Psoas muscle (tissue), 8 donors: Measurements from ENCODE around the gene NUP188. TPM values are rescaled to one million over a fixed set of nuclear protein-coding genes. Genes with fewer than 3 reads are reported as not detected.

Source experiments
- ATAC-seq, 4 donors: fragments of 200-7000 bp; cut with Tn5 transposase; one replicate each; pipeline ENCODE4 v1.9.1; 2020; ENCODE audit warnings: moderate library complexity in 3 of 4, mild to moderate bottlenecking in 2 of 4
- DNase-seq, 2 donors: peaks; one replicate each; pipeline ENCODE4 v3.0.0-alpha.2; 2020
- H3K27ac ChIP-seq: fragments of 200-600 bp; one replicate; pipeline ENCODE4 v1.8.0; 2022
- H3K27me3 ChIP-seq, 3 donors: fragments of 200-600 bp in 1 of 3; one replicate each; pipeline versions ENCODE4 v1.6.1 to v1.8.0; 2013 to 2022; ENCODE audit warnings: low read length in 2 of 3, mild to moderate bottlenecking in 2 of 3, moderate library complexity in 1 of 3; ENCODE audit not compliant: insufficient read depth in 3 of 3
- H3K36me3 ChIP-seq, 2 donors: fragments of 200-600 bp in 1 of 2; one replicate each; pipeline versions ENCODE4 v1.6.1 to v1.8.0; 2013 to 2022; ENCODE audit warnings: low read depth in 1 of 2, mild to moderate bottlenecking in 1 of 2, moderate library complexity in 1 of 2; ENCODE audit not compliant: insufficient read depth in 1 of 2
- H3K4me1 ChIP-seq: fragments of 200-600 bp; one replicate; pipeline ENCODE4 v1.8.0; 2022
- H3K4me3 ChIP-seq: fragments of 200-600 bp; one replicate; pipeline ENCODE4 v1.8.0; 2022; ENCODE audit warnings: mild to moderate bottlenecking
- H3K9me3 ChIP-seq: fragments of 200-600 bp; one replicate; pipeline ENCODE4 v1.8.0; 2022
- CTCF ChIP-seq: fragments of 200-600 bp; IDR thresholded peaks from one replicate; pipeline ENCODE4 v1.8.0; 2022; ENCODE audit warnings: antibody characterized with exemption
- WGBS, 3 donors: extraction: QIAGEN DNeasy Blood & Tissue Kit; methylation state at CpG; one replicate each; pipeline versions ENCODE4 v1.1.6 to v1.1.7; 2013; 5-methylcytosine and 5-hydroxymethylcytosine counted together
- intact Hi-C, 2 donors: fragments of 100-400 bp; cut with DNase I; formaldehyde crosslinking; loops; one replicate each; pipeline versions ENCODE4 v1.11.0 to v1.14.2; 2022
- polyA plus RNA-seq, 3 donors: library from polyadenylated mRNA; stranded (reverse); fragments of 200-250 nt; gene quantifications; one replicate each; pipeline ENCODE4 v1.2.3, GENCODE V29; 2013
- total RNA-seq, 4 donors: library from RNA; stranded (reverse); fragmentation: NEBNext Ultra II Directional in 2 of 4; extraction: Animal tissue kit (Norgen Biotek cat#: 25700) in 2 of 4; gene quantifications; one replicate each; pipeline versions ENCODE4 v1.2.1 to v1.2.4, GENCODE V29; 2021 to 2023
- donor health status: healthy with polysubstance abuse.
- donor health status: DM: no; HTN: no; CAD: no; lungs with moderate emphysema.
- donor health status: Bipolar disorder and iron deficiency.
- donor health status: healthy.
- donor health status: DM: yes; HTN: yes; CAD: no.
- donor health status: DM: no; HTN: no; CAD: no.
- donor health status: DM: no; HTN: no; CAD: no.
- donor health status: DM: yes; HTN: yes; CAD: no.

Gene NUP188
- total and polyA plus RNA-seq, 7 donors, result 9.8 to 28.1 (median 25.1) TPM

- intact Hi-C loops, result loop anchor here in 1 of 2 donors (5.0 kb wide), 1 partner anchor 37 kb away; the partner anchor contains the start of genes KYAT1 and LRRC8A
- no peaks in the 10 kb centered on the region for H3K27me3 ChIP-seq
- DNase-seq (no peak), ATAC-seq (no peak)
- peaks cover 0 to 13% of the 10 kb centered on the region in 2 donors for H3K36me3 ChIP-seq
- H3K27ac ChIP-seq, result no peak overlapping the region
- WGBS, 3 donors, result 29 to 56% (median 49%) methylated on average over 2 of the region's 2 CpGs
- peaks cover 40% of the 10 kb centered on the region for H3K4me1 ChIP-seq
- no peak for TF ChIP-seq CTCF
- H3K4me3 ChIP-seq, result no peak overlapping the region
- H3K9me3 ChIP-seq, result no peaks in the 10 kb centered on the region
These were observed 28.6 kb upstream of the NUP188 start for GRCh38 chr9:128918921-128919320.

GRCh38 chr9:128919402-128920089 is 28.0 kb upstream of the NUP188 start:
- Histone ChIP-seq H3K4me1 (peaks cover 38% of the 10 kb centered on the region), H3K27me3 (no peaks in the 10 kb centered on the region), H3K9me3 (no peaks in the 10 kb centered on the region), H3K27ac (no peak overlapping the region), H3K36me3 (peaks cover 0 to 13% of the 10 kb centered on the region in 2 donors), H3K4me3 (no peak overlapping the region)
- 73 to 79% (median 74%) methylated on average over 14 of the region's 14 CpGs for WGBS, 3 donors
- no peak for ATAC-seq
- no peak for DNase-seq
- no peak for TF ChIP-seq CTCF
- intact Hi-C loops, result loop anchor here (5.0 kb wide), 1 partner anchor 37 kb away; the partner anchor contains the start of genes KYAT1 (in 2 of the 2) and LRRC8A (in 2 of the 2)

GRCh38 chr9:128920381-128921058 is 27.0 kb upstream of the NUP188 start, which contains the start of gene PHYHD1:
PHYHD1 (plus strand) TSS chr9:128920982; CDS start chr9:128922324, 1,342 bp downstream.
- peak; percentile 48 to 77 (median 65) for ATAC-seq
- intact Hi-C loops, result loop anchor here in 1 of 2 donors (5.0 kb wide), 1 partner anchor 38 kb away; the partner anchor contains the start of genes KYAT1 and LRRC8A
- peaks cover 30% of the 10 kb centered on the region for H3K4me1 ChIP-seq
- peaks cover 0 to 13% of the 10 kb centered on the region in 2 donors for H3K36me3 ChIP-seq
- WGBS, 3 donors, result 24 to 49% (median 29%) methylated on average over 13 of the region's 13 CpGs
- H3K4me3 ChIP-seq, result peak within 1 kb of the TSS; percentile 71
- TF ChIP-seq CTCF, result no peak
- no peaks in the 10 kb centered on the region for H3K9me3 ChIP-seq
- DNase-seq, result peak; percentile 63 to 84
- no peaks in the 10 kb centered on the region for H3K27me3 ChIP-seq
- H3K27ac ChIP-seq, result peak within 1 kb of the TSS; percentile 82

GRCh38 chr9:128921881-128922763 is 25.4 kb upstream of the NUP188 start:
- Histone ChIP-seq H3K4me1 (peaks cover 14% of the 10 kb centered on the region), H3K9me3 (no peaks in the 10 kb centered on the region), H3K27me3 (no peaks in the 10 kb centered on the region), H3K4me3 (peak overlapping the region; percentile 71), H3K27ac (peak overlapping the region; percentile 82), H3K36me3 (peaks cover 0 to 7% of the 10 kb centered on the region in 2 donors)
- ATAC-seq (peak; percentile 45 to 70 (median 58)), DNase-seq (peak; percentile 56 to 78)
- intact Hi-C loops, result loop anchor here in 1 of 2 donors (5.0 kb wide), 1 partner anchor 40 kb away; the partner anchor contains the start of genes KYAT1 and LRRC8A
- 8 to 26% (median 20%) methylated on average over 27 to 32 of the region's 32 CpGs for WGBS, 3 donors
- no peak for TF ChIP-seq CTCF
